HUES6 (cell line): ENCODE data around the gene RELA.
A peak's percentile ranks its signal among the peaks of the same experiment; 100 is the strongest.

Experiments used
- H3K27ac ChIP-seq: 2 replicates; pipeline ENCODE4 v1.7.0; 2013; ENCODE audit warnings: low read depth, mild to moderate bottlenecking, low read length, inconsistent platforms
- H3K27me3 ChIP-seq: 2 replicates; pipeline ENCODE4 v1.6.1; 2013; ENCODE audit warnings: low read length; ENCODE audit not compliant: control insufficient read depth, insufficient read depth
- H3K36me3 ChIP-seq: 2 replicates; pipeline ENCODE4 v1.6.1; 2013; ENCODE audit warnings: low read length; ENCODE audit not compliant: control insufficient read depth, insufficient read depth
- H3K4me1 ChIP-seq: 2 replicates; pipeline ENCODE4 v1.6.1; 2013; ENCODE audit warnings: low read length; ENCODE audit not compliant: control insufficient read depth, insufficient read depth
- H3K4me3 ChIP-seq: 2 replicates; pipeline ENCODE4 v1.5.1; 2013; ENCODE audit warnings: low read depth, low read length
- H3K9ac ChIP-seq: one replicate; pipeline ENCODE4 v1.6.1; 2013; ENCODE audit warnings: mild to moderate bottlenecking, low read length
- H3K9me3 ChIP-seq: 2 replicates; pipeline ENCODE4 v1.6.1; 2013; ENCODE audit warnings: low read depth, low read length; ENCODE audit not compliant: control insufficient read depth, insufficient read depth

Gene RELA

GRCh38 chr11:65654375-65655349, 8.1 kb downstream of the RELA start:
- H3K4me3 ChIP-seq = no peak overlapping the region
- no peak overlapping the region for H3K27ac ChIP-seq
- no peak overlapping the region for H3K9ac ChIP-seq
- H3K4me1 ChIP-seq = peaks cover 13% of the 10 kb centered on the region; the same call in 1 of the 2 replicates
- no peaks in the 10 kb centered on the region for H3K27me3 ChIP-seq
- H3K9me3 ChIP-seq = no peaks in the 10 kb centered on the region
- peaks cover 63% of the 10 kb centered on the region for H3K36me3 ChIP-seq

- peaks cover 13% of the 10 kb centered on the region; the same call in 1 of the 2 replicates for H3K4me1 ChIP-seq
- H3K36me3 ChIP-seq = peaks cover 56% of the 10 kb centered on the region
- no peaks in the 10 kb centered on the region for H3K9me3 ChIP-seq
- no peaks in the 10 kb centered on the region for H3K27me3 ChIP-seq
- H3K4me3 ChIP-seq = peak overlapping the region; percentile 76
- H3K27ac ChIP-seq = peak overlapping the region; percentile 85
- peak overlapping the region; percentile 93 for H3K9ac ChIP-seq
Observed at GRCh38 chr11:65653229-65654225, 9.2 kb downstream of the RELA start.

GRCh38 chr11:65652511-65653228, 10.0 kb downstream of the RELA start:
- peaks cover 47% of the 10 kb centered on the region for H3K36me3 ChIP-seq
- no peaks in the 10 kb centered on the region for H3K9me3 ChIP-seq
- H3K27me3 ChIP-seq = no peaks in the 10 kb centered on the region
- H3K4me1 ChIP-seq = peaks cover 13% of the 10 kb centered on the region; the same call in 1 of the 2 replicates
- H3K4me3 ChIP-seq = peak overlapping the region; percentile 76
- peak overlapping the region; percentile 85 for H3K27ac ChIP-seq
- H3K9ac ChIP-seq = peak overlapping the region; percentile 93

- H3K9ac ChIP-seq = peak overlapping the region; percentile 41
Observed at GRCh38 chr11:65651589-65652510, 10.9 kb downstream of the RELA start.

GRCh38 chr11:65651339-65651588, 11.5 kb downstream of the RELA start:
- H3K27ac ChIP-seq = no peak overlapping the region
- H3K9ac ChIP-seq = no peak overlapping the region
- H3K4me3 ChIP-seq = no peak overlapping the region
- H3K27me3 ChIP-seq = no peaks in the 10 kb centered on the region
- no peaks in the 10 kb centered on the region for H3K9me3 ChIP-seq
- peaks cover 35% of the 10 kb centered on the region for H3K36me3 ChIP-seq
- peaks cover 13% of the 10 kb centered on the region; the same call in 1 of the 2 replicates for H3K4me1 ChIP-seq

More at GRCh38 chr11:65651589-65652510, 10.9 kb downstream of the RELA start:
- H3K4me3 ChIP-seq = peak overlapping the region; percentile 76
- H3K36me3 ChIP-seq = peaks cover 39% of the 10 kb centered on the region
- H3K4me1 ChIP-seq = peaks cover 13% of the 10 kb centered on the region; the same call in 1 of the 2 replicates
- H3K9me3 ChIP-seq = no peaks in the 10 kb centered on the region
- no peaks in the 10 kb centered on the region for H3K27me3 ChIP-seq
- peak overlapping the region; percentile 85; the same call in 1 of the 2 replicates for H3K27ac ChIP-seq

- peaks cover 13% of the 10 kb centered on the region; the same call in 1 of the 2 replicates for H3K4me1 ChIP-seq
Observed at GRCh38 chr11:65650547-65651338, 12.0 kb downstream of the RELA start.

GRCh38 chr11:65649656-65650546, 12.8 kb downstream of the RELA start:
- peaks cover 24% of the 10 kb centered on the region for H3K36me3 ChIP-seq
- peaks cover 13% of the 10 kb centered on the region; the same call in 1 of the 2 replicates for H3K4me1 ChIP-seq
- H3K9ac ChIP-seq = no peak overlapping the region
- H3K9me3 ChIP-seq = no peaks in the 10 kb centered on the region
- no peak overlapping the region for H3K4me3 ChIP-seq
- no peak overlapping the region for H3K27ac ChIP-seq
- no peaks in the 10 kb centered on the region for H3K27me3 ChIP-seq

More at GRCh38 chr11:65650547-65651338, 12.0 kb downstream of the RELA start:
- Histone ChIP-seq H3K27me3 (no peaks in the 10 kb centered on the region), H3K36me3 (peaks cover 30% of the 10 kb centered on the region), H3K9me3 (no peaks in the 10 kb centered on the region), H3K27ac (no peak overlapping the region), H3K9ac (no peak overlapping the region), H3K4me3 (no peak overlapping the region)

- peaks cover 17% of the 10 kb centered on the region for H3K36me3 ChIP-seq
- H3K4me1 ChIP-seq = peaks cover 13% of the 10 kb centered on the region; the same call in 1 of the 2 replicates
- H3K27me3 ChIP-seq = no peaks in the 10 kb centered on the region
- H3K9ac ChIP-seq = no peak overlapping the region
- H3K4me3 ChIP-seq = no peak overlapping the region
- no peaks in the 10 kb centered on the region for H3K9me3 ChIP-seq
- H3K27ac ChIP-seq = no peak overlapping the region
Observed at GRCh38 chr11:65648997-65649493, 13.7 kb downstream of the RELA start.
